Type B pancreatic cell (in vitro differentiated cells): ENCODE results near the gene RRAGD. TPM values are rescaled to one million over a fixed set of nuclear protein-coding genes. Genes with fewer than 3 reads are reported as not detected.

ENCODE experiments used
- DNase-seq: peaks from one replicate; pipeline ENCODE4 v3.0.0; 2021; ENCODE audit warnings: mixed read lengths; ENCODE audit not compliant: unreplicated experiment; ENCODE audit errors: extremely low spot score
- H3K27ac Mint-ChIP-seq: 2 replicates; pipeline ENCODE4 v1.8.0; 2021; ENCODE audit warnings: mild to moderate bottlenecking, mixed read lengths
- H3K27me3 Mint-ChIP-seq: 2 replicates; pipeline ENCODE4 v1.8.0; 2021; ENCODE audit warnings: mixed read lengths
- H3K36me3 Mint-ChIP-seq: 2 replicates; pipeline ENCODE4 v1.8.0; 2021; ENCODE audit warnings: mixed read lengths
- H3K4me1 Mint-ChIP-seq: one replicate; pipeline ENCODE4 v1.8.0; 2021; ENCODE audit warnings: mixed read lengths; ENCODE audit not compliant: unreplicated experiment
- H3K4me3 Mint-ChIP-seq: 2 replicates; pipeline ENCODE4 v1.8.0; 2021; ENCODE audit warnings: mild to moderate bottlenecking, mixed read lengths
- H3K9me3 Mint-ChIP-seq: 2 replicates; pipeline ENCODE4 v1.8.0; 2021; ENCODE audit warnings: mixed read lengths
- total RNA-seq: library from RNA; stranded (reverse); gene quantifications from 2 replicates; pipeline ENCODE4 v1.2.1, GENCODE V29; 2021; ENCODE audit warnings: low replicate concordance
- TF ChIP-seq, protein P1 (sequence below): fragments of 200-600 bp; sonication (generic); conservative IDR thresholded peaks from 2 replicates; pipeline ENCODE4 v1.5.0; 2021; ENCODE audit warnings: antibody characterized with exemption, mild to moderate bottlenecking

The RRAGD gene
- total RNA-seq, 1 donor from 2014 or later = 18.0 TPM

- no peak overlapping the region for H3K4me3 Mint-ChIP-seq
Observed at GRCh38 chr6:89368107-89368506, 44.0 kb downstream of the RRAGD start.

DNA sequence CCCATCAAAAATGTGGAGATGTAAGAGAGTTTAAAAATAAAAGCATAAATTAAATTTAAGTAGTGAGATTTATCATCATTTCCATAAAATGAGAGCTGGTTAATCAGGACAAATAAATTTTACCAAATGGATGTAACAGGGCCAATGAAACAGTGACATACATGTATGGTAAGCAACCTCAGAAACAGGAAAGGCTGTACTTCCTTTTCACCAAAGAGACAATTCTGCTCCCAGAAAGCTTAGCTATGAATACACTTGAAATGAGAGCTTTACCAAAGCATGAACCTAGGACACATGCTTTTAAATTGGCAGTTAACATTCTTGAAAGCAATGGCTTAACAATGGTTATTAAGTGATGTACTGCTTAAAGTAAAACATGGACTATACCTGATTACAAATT lies 47.5 kb downstream of the RRAGD start:
- H3K9me3 Mint-ChIP-seq = no peaks in the 10 kb centered on the region
- TF ChIP-seq, protein P1, sequence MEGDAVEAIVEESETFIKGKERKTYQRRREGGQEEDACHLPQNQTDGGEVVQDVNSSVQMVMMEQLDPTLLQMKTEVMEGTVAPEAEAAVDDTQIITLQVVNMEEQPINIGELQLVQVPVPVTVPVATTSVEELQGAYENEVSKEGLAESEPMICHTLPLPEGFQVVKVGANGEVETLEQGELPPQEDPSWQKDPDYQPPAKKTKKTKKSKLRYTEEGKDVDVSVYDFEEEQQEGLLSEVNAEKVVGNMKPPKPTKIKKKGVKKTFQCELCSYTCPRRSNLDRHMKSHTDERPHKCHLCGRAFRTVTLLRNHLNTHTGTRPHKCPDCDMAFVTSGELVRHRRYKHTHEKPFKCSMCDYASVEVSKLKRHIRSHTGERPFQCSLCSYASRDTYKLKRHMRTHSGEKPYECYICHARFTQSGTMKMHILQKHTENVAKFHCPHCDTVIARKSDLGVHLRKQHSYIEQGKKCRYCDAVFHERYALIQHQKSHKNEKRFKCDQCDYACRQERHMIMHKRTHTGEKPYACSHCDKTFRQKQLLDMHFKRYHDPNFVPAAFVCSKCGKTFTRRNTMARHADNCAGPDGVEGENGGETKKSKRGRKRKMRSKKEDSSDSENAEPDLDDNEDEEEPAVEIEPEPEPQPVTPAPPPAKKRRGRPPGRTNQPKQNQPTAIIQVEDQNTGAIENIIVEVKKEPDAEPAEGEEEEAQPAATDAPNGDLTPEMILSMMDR = no peak
- H3K27ac Mint-ChIP-seq = no peak overlapping the region
- no peak for DNase-seq
- H3K4me3 Mint-ChIP-seq = no peak overlapping the region
- no peaks in the 10 kb centered on the region for H3K36me3 Mint-ChIP-seq
- H3K4me1 Mint-ChIP-seq = peaks cover 9% of the 10 kb centered on the region
- H3K27me3 Mint-ChIP-seq = no peaks in the 10 kb centered on the region

More at GRCh38 chr6:89368107-89368506, 44.0 kb downstream of the RRAGD start:
- Mint-ChIP-seq H3K9me3 (no peaks in the 10 kb centered on the region), H3K27me3 (no peaks in the 10 kb centered on the region), H3K27ac (no peak overlapping the region), H3K36me3 (no peaks in the 10 kb centered on the region), H3K4me1 (peaks cover 9% of the 10 kb centered on the region)
- DNase-seq = no peak
- TF ChIP-seq, protein P1 = peak; percentile 92

DNA sequence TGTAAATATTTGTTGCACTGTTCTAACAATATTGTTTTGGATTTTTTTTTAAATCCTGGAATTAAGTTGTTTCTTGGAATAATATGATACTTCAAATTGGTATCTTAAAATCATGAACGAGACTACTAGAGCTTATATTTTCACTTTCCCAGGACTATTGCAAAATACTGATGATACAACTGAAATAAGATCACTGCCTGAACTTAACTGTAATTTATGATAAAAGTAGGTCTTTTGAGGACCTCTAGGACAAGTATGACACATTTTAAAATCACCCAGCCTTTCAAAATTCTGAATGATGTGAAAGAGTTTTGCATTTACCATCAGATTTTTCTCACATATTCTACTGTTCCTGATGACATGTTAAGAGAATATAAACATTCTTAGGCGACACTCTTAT lies 50.9 kb downstream of the RRAGD start:
- no peaks in the 10 kb centered on the region for H3K36me3 Mint-ChIP-seq
- H3K4me1 Mint-ChIP-seq = no peaks in the 10 kb centered on the region
- TF ChIP-seq, protein P1 = no peak
- H3K4me3 Mint-ChIP-seq = no peak overlapping the region
- H3K9me3 Mint-ChIP-seq = no peaks in the 10 kb centered on the region
- no peak for DNase-seq
- no peaks in the 10 kb centered on the region for H3K27me3 Mint-ChIP-seq
- no peak overlapping the region for H3K27ac Mint-ChIP-seq

- DNase-seq = no peak
- H3K27ac Mint-ChIP-seq = no peak overlapping the region
Observed at GRCh38 chr6:89360415-89360999, 51.6 kb downstream of the RRAGD start.

DNA sequence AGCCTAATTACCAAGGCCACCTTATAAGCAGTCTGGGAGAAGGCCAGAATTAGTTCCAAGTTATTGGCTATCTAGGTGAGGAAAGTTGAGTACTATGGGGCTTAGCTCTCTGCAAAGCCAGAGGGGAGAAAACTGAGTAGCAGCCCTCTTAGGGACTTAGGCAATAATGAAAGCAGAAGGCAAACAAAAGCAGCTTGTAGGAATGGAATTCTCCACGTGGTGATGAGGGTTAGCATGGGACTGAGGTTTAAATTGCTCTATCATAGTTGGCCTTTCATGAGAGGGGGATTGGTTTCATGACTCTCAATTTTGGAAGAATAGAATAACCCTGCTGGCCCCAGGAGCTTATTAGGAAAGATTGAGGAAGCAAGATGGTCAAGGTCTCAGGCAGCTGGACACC lies 52.5 kb downstream of the RRAGD start:
- no peaks in the 10 kb centered on the region for H3K36me3 Mint-ChIP-seq
- no peak overlapping the region for H3K27ac Mint-ChIP-seq

More at GRCh38 chr6:89360415-89360999, 51.6 kb downstream of the RRAGD start:
- H3K4me3 Mint-ChIP-seq = no peak overlapping the region
- TF ChIP-seq, protein P1 = no peak
- H3K4me1 Mint-ChIP-seq = no peaks in the 10 kb centered on the region
- H3K9me3 Mint-ChIP-seq = no peaks in the 10 kb centered on the region
- no peaks in the 10 kb centered on the region for H3K27me3 Mint-ChIP-seq
- H3K36me3 Mint-ChIP-seq = no peaks in the 10 kb centered on the region

More for the DNA sequence above, 52.5 kb downstream of the RRAGD start:
- no peak for DNase-seq
- H3K4me3 Mint-ChIP-seq = no peak overlapping the region
- H3K9me3 Mint-ChIP-seq = no peaks in the 10 kb centered on the region
- TF ChIP-seq, protein P1 = no peak
- no peaks in the 10 kb centered on the region for H3K27me3 Mint-ChIP-seq
- H3K4me1 Mint-ChIP-seq = no peaks in the 10 kb centered on the region
